Thyroid gland (tissue), 4 donors: Measurements from ENCODE around the gene ZNF614. TPM values are rescaled to one million over a fixed set of nuclear protein-coding genes. Genes with fewer than 3 reads are reported as not detected.
"Not testable (repeated sequence)": the region's sequence is repeated elsewhere in the genome, so short reads cannot be mapped to it uniquely, and the experiment has no call there.

Experiments
- DNase-seq, 2 donors: peaks; one replicate each; pipeline ENCODE4 v3.0.0-alpha.2; 2019
- H3K27ac ChIP-seq, 3 donors: fragments of 200-600 bp; sonication (generic); 1 replicate in 2 of 3; 2 replicates in 1 of 3; pipeline ENCODE4 v1.5.1; 2016 to 2019; ENCODE audit warnings: mild to moderate bottlenecking in 1 of 3, moderate library complexity in 1 of 3
- H3K27me3 ChIP-seq: fragments of 200-600 bp; sonication (generic); one replicate; pipeline ENCODE4 v1.5.1; 2019
- H3K36me3 ChIP-seq, 2 donors: fragments of 200-600 bp; sonication (generic); one replicate each; pipeline ENCODE4 v1.5.1; 2016 to 2019
- H3K4me1 ChIP-seq, 2 donors: fragments of 200-600 bp; sonication (generic); one replicate each; pipeline ENCODE4 v1.5.1; 2017 to 2019
- H3K4me3 ChIP-seq, 3 donors: fragments of 200-600 bp; sonication (generic); replicated peaks in 1 of 3; 1 replicate in 2 of 3; 2 replicates in 1 of 3; pipeline ENCODE4 v1.5.1; 2016; ENCODE audit warnings: mild to moderate bottlenecking in 1 of 3
- H3K9me3 ChIP-seq: fragments of 200-600 bp; sonication (generic); one replicate; pipeline ENCODE4 v1.5.1; 2017
- POLR2A ChIP-seq, 2 donors: fragments of 450-650 bp; IDR thresholded peaks; one replicate each; pipeline ENCODE4 v1.6.1; 2017; ENCODE audit warnings: antibody characterized with exemption in 2 of 2, mild to moderate bottlenecking in 2 of 2, moderate library complexity in 1 of 2
- WGBS, 2 donors: methylation state at CpG; one replicate each; pipeline ENCODE4 v1.1.5; 2017; 5-methylcytosine and 5-hydroxymethylcytosine counted together
- intact Hi-C: fragments of 100-400 bp; cut with DNase I; formaldehyde crosslinking; loops from one replicate; pipeline ENCODE4 v1.15.1; 2023
- total RNA-seq, 4 donors: library from RNA; depleted of rRNA; stranded (reverse); fragments of >200 nt; gene quantifications; one replicate each; pipeline ENCODE4 v1.2.3, GENCODE V29; 2016
- TF ChIP-seq, protein P1 (sequence below), 6 experiments: fragments of 200-600 bp in 3 of 6; fragments of 450-650 bp in 3 of 6; sonication (generic) in 3 of 6; IDR thresholded peaks; one replicate each; pipeline ENCODE4 v1.5.1; 2016 to 2019; ENCODE audit warnings: antibody characterized with exemption in 6 of 6, mild to moderate bottlenecking in 2 of 6, inconsistent platforms in 1 of 6, moderate library complexity in 1 of 6

ZNF614 gene
- total RNA-seq = 10 to 100 TPM; 10.6 to 17.6 (median 14.0) TPM

DNA sequence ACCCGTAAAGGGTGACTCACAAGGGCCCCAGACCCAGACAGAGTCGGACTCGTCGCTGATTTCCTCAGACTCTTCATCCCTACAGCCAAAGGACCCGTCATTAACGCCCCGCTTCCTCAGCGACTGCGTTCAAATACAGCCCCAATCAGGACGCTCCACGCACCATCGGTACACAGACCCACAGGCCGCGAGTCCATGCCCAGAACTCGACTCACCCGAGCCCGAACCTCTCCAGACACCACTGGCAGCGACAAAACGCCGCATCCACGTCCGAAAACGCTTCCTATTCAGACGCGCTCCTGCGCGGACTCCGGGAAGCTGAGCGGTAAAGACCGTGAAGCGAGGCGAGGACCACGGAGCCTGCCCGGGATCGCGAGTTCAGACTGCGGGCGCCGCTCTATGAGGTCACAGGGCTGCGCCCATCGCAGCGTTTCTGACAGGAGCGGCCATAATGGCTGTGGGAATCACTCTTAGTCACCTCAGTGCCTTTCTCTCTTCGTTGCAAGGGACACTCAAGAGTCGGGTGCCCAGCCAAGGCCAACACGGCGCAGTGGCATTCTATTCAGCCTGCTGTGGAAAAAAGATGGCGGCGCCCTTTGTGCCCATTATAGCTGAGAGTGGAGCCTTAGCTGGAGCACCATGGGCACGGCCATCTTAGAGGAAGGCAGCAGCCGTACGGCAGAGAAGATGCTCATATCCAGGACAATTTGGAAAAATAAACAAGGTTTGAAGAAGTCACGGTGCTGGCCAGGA, at the start of gene ZNF614:
ZNF614 (minus strand) TSS at position 353 of the 753 bp plus-strand sequence. CDS start 2,634 bp downstream, outside the sequence.
- peak within 1 kb of the TSS; percentile 51 to 71 (median 60) for H3K4me3 ChIP-seq
- peaks cover 7% of the 10 kb centered on the region in 2 donors for H3K4me1 ChIP-seq
- intact Hi-C loops = no loop called here
- TF ChIP-seq, protein P1, sequence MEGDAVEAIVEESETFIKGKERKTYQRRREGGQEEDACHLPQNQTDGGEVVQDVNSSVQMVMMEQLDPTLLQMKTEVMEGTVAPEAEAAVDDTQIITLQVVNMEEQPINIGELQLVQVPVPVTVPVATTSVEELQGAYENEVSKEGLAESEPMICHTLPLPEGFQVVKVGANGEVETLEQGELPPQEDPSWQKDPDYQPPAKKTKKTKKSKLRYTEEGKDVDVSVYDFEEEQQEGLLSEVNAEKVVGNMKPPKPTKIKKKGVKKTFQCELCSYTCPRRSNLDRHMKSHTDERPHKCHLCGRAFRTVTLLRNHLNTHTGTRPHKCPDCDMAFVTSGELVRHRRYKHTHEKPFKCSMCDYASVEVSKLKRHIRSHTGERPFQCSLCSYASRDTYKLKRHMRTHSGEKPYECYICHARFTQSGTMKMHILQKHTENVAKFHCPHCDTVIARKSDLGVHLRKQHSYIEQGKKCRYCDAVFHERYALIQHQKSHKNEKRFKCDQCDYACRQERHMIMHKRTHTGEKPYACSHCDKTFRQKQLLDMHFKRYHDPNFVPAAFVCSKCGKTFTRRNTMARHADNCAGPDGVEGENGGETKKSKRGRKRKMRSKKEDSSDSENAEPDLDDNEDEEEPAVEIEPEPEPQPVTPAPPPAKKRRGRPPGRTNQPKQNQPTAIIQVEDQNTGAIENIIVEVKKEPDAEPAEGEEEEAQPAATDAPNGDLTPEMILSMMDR (IDR thresholded peaks at IDR 0.05) = peak in 1 of 6 experiments; percentile 3
- TF ChIP-seq POLR2A (IDR thresholded peaks at IDR 0.05) = peak in 1 of 2 donors; percentile 67
- peaks cover 25 to 26% of the 10 kb centered on the region in 2 donors for H3K36me3 ChIP-seq
- WGBS, 2 donors = 0 to 1% methylated on average over 20 to 28 of the region's 53 CpGs
- no peaks in the 10 kb centered on the region for H3K9me3 ChIP-seq
- no peaks in the 10 kb centered on the region for H3K27me3 ChIP-seq
- peak within 1 kb of the TSS; percentile 86 to 94 (median 94) for H3K27ac ChIP-seq
- peak; percentile 87 to 92 for DNase-seq

DNA sequence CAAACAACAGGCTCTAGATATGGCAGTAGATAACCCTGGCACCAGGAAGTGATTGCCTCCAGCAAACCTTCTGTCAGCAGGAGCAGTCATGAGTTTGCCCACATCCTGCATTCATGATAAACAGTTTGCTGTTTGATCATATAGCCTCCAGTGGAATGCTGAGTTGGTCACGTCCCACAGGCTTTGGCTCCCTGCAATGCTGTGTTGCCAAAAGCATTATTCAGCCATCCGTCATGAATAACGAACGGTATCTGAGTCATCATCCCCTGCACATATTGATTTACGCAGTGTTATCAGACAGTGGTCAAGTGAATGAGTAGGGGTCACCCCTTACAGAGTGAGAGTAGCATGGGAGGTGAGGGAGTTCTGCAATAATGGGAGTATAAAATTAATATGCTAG, 42.3 kb upstream of the ZNF614 start:
- no peak overlapping the region for H3K4me3 ChIP-seq
- H3K9me3 ChIP-seq = no peaks in the 10 kb centered on the region
- TF ChIP-seq, protein P1 (IDR thresholded peaks at IDR 0.05) = no peak
- no peak for TF ChIP-seq POLR2A (IDR thresholded peaks at IDR 0.05)
- 99 to 100% methylated on average over 5 of the region's 5 CpGs for WGBS, 2 donors
- DNase-seq = no peak
- intact Hi-C loops = no loop called here
- no peaks in the 10 kb centered on the region for H3K4me1 ChIP-seq
- H3K27me3 ChIP-seq = no peaks in the 10 kb centered on the region
- H3K36me3 ChIP-seq = peaks cover 68 to 70% of the 10 kb centered on the region in 2 donors
- H3K27ac ChIP-seq = no peak overlapping the region

DNA sequence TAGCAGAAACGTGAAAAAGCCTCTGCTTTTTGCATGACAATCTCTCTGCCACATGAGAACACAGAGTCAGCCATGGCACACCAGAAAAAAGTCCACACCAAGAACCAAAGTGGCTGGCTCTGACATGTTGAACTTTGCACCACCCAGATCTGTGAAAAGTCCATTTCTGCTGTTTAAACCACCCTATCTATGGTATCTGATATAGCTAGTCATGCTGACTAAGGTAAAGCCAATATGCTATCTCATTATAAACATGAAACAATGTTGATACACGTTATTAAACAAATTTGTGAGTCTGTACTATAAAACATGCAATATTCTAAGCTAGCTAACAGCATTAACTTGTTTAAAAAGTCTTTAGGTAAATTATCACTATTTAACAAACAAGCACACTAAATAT, 41.5 kb upstream of the ZNF614 start:
- no peaks in the 10 kb centered on the region for H3K27me3 ChIP-seq
- no peaks in the 10 kb centered on the region for H3K4me1 ChIP-seq
- H3K27ac ChIP-seq = no peak overlapping the region
- H3K36me3 ChIP-seq = peaks cover 60 to 62% of the 10 kb centered on the region in 2 donors
- no peak overlapping the region for H3K4me3 ChIP-seq
- DNase-seq = no peak
- 90 to 93% methylated on average over 2 of the region's 2 CpGs for WGBS, 2 donors
- no peaks in the 10 kb centered on the region for H3K9me3 ChIP-seq
- intact Hi-C loops = no loop called here
- TF ChIP-seq, protein P1 (IDR thresholded peaks at IDR 0.05) = no peak
- no peak for TF ChIP-seq POLR2A (IDR thresholded peaks at IDR 0.05)

DNA sequence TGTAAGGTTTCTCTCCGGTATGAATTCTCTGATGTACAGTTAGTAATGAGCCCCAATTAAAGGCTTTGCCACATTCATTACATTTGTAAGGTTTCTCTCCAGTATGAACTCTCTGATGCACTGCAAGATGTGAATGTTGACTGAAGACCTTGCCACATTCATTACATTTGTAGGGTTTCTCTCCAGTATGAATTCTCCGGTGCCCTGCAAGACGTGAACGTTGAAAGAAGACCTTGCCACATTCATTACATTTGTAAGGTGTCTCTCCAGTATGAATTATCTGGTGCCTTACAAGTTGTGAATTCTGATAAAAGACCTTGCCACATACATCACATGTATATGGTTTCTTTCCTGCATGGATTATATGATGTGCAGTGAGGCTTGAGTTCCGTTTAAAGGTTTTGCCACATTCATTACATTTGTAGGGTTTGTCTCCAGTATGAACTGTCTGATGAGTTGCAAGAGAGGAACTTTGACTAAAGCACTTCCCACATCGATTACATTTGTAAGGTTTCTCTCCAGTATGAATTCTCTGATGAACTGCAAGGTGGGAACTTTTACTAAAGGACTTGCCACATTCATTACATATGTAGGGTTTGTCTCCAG, 38.2 kb upstream of the ZNF614 start:
- no peak overlapping the region for H3K4me3 ChIP-seq
- TF ChIP-seq, protein P1 (IDR thresholded peaks at IDR 0.05) = no peak
- TF ChIP-seq POLR2A (IDR thresholded peaks at IDR 0.05) = no peak
- 96 to 99% methylated on average over 6 of the region's 6 CpGs for WGBS, 2 donors
- H3K4me1 ChIP-seq = no peaks in the 10 kb centered on the region
- no peaks in the 10 kb centered on the region for H3K27me3 ChIP-seq
- H3K36me3 ChIP-seq = peaks cover 42 to 55% of the 10 kb centered on the region in 2 donors
- H3K27ac ChIP-seq = no peak overlapping the region
- intact Hi-C loops = no loop called here
- no peaks in the 10 kb centered on the region for H3K9me3 ChIP-seq
- no peak for DNase-seq

DNA sequence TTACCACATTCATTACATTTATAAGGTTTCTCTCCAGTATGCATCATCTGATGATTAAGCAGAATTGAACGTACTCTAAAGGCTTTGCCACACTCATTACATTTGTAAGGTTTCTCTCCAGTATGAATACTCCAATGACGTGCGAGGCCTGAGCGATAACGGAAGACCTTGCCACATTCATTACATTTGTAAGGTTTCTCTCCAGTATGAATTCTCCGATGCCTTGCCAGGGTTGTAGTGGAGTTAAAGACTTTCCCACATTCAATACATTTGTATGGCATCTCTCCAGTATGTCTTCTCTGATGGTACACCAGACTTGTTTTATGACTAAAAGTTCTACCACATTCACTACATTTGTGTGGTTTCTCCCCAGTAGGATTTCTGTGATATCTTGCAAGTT, 37.2 kb upstream of the ZNF614 start:
- intact Hi-C loops = no loop called here
- Histone ChIP-seq H3K27me3 (no peaks in the 10 kb centered on the region), H3K4me1 (no peaks in the 10 kb centered on the region), H3K9me3 (no peaks in the 10 kb centered on the region), H3K27ac (no peak overlapping the region), H3K4me3 (no peak overlapping the region), H3K36me3 (peaks cover 35 to 50% of the 10 kb centered on the region in 2 donors)
- WGBS, 2 donors = 98% methylated on average over 6 of the region's 6 CpGs
- TF ChIP-seq, protein P1 (IDR thresholded peaks at IDR 0.05) = no peak
- TF ChIP-seq POLR2A (IDR thresholded peaks at IDR 0.05) = no peak
- DNase-seq = no peak

DNA sequence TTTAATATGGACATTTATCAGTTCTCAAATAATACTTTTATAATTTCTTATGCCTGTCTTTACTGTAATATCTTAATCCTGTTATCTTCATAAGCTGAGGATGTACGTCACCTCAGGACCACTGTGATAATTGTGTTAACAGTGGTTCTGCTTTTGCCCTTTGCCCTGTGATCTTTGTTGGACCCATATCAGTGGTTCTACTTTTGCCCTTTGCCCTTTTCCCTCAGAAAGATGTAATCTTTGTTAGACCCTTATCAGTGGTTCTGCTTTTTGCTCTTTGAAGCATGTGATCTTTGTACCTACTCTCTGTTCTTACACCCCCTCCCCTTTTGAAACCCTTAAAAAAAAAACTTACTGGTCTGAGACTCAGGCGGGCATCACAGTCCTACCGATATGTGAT, 28.3 kb upstream of the ZNF614 start:
- H3K27ac ChIP-seq, H3K36me3 ChIP-seq, H3K9me3 ChIP-seq, H3K27me3 ChIP-seq, H3K4me3 ChIP-seq, H3K4me1 ChIP-seq, intact Hi-C loops, DNase-seq: not testable (repeated sequence)
- 97 to 99% methylated on average over 3 of the region's 3 CpGs for WGBS, 2 donors

DNA sequence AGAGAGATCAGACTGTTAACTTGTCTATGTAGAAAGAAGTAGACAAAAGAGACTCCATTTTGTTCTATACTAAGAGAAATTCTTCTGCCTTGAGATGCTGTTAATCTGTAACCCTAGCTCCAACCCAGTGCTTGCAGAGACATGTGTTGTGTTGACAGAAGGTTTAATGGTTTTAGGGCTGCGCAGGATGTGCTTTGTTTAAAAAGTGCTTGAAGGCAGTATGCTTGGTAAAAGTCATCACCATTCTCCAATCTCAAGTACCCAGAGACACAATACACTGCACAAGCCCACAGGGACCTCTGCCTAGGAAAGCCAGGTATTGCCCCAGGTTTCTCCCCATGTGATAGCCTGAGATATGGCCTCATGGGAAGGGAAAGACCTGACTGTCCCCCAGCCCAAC, 23.6 kb upstream of the ZNF614 start:
- H3K36me3 ChIP-seq, DNase-seq, intact Hi-C loops, H3K27me3 ChIP-seq, H3K9me3 ChIP-seq, H3K27ac ChIP-seq, H3K4me3 ChIP-seq, H3K4me1 ChIP-seq: not testable (repeated sequence)
- 32 to 78% methylated on average over 1 of the region's 1 CpG for WGBS, 2 donors
